Endothelial cell of umbilical vein (primary cell): ENCODE data around the gene INSRR. TPM values are rescaled to one million over a fixed set of nuclear protein-coding genes. Genes with fewer than 3 reads are reported as not detected.

ENCODE experiments used
- BruUV-seq: library from RNA; stranded (reverse); fragments of 400-500 nt; replicated peaks from 2 replicates; lab custom pipeline; 2021; lab: Mats Ljungman, UMichigan
- CTCF ChIA-PET: fragments of 300-600, 350-600 bp; sonication (Branson Sonifier 250); formaldehyde crosslinking; loops from one replicate; lab custom pipeline; 2021; ENCODE audit warnings: antibody characterized with exemption, inconsistent platforms; lab: Charles Lee
- POLR2A ChIA-PET: fragments of 300-600, 350-600 bp; sonication (Branson Sonifier 250); formaldehyde crosslinking; loops from one replicate; lab custom pipeline; 2021; ENCODE audit warnings: antibody characterized with exemption, inconsistent platforms; lab: Charles Lee
- DNase-seq: peaks from one replicate; pipeline ENCODE4 v3.0.0-alpha.2; 2011; ENCODE audit warnings: low read depth, low spot score
- FAIRE-seq: peaks from 2 replicates; lab custom pipeline; 2011; peaks lifted over from hg19 to GRCh38; lab: Jason Lieb, UNC
- H2AFZ ChIP-seq: 2 replicates; pipeline ENCODE4 v1.6.0; 2012; ENCODE audit warnings: low read depth, low read length, control low read depth, inconsistent platforms
- H3K27ac ChIP-seq: 2 replicates; pipeline ENCODE4 v1.5.1; 2011; ENCODE audit warnings: low read depth, mild to moderate bottlenecking, control low read depth, low read length, moderate library complexity; ENCODE audit not compliant: insufficient read depth
- H3K27me3 ChIP-seq, 2 experiments: 2 replicates each; pipeline versions ENCODE4 v1.6.0 to v1.6.1; 2011; ENCODE audit warnings: low read length in 2 of 2, mixed read lengths in 1 of 2; ENCODE audit not compliant: control insufficient read depth in 2 of 2, insufficient read depth in 2 of 2
- H3K36me3 ChIP-seq, 2 experiments: 2 replicates in 1 of 2; 3 replicates in 1 of 2; pipeline ENCODE4 v1.5.1; 2011; ENCODE audit warnings: low read length in 2 of 2, mild to moderate bottlenecking in 1 of 2, moderate library complexity in 1 of 2; ENCODE audit not compliant: control insufficient read depth in 2 of 2, insufficient read depth in 2 of 2; ENCODE audit errors: extremely low read depth in 1 of 2
- H3K4me1 ChIP-seq: 3 replicates; pipeline ENCODE4 v1.5.1; 2011; ENCODE audit warnings: mild to moderate bottlenecking, low read length; ENCODE audit not compliant: control insufficient read depth, insufficient read depth; ENCODE audit errors: extremely low read depth
- H3K4me2 ChIP-seq: 2 replicates; pipeline ENCODE4 v1.6.1; 2011; ENCODE audit warnings: low read length, control low read depth, mixed read lengths; ENCODE audit not compliant: insufficient read depth
- H3K4me3 ChIP-seq, 3 experiments: fragments of 200-600 bp in 1 of 3; sonication (generic), shearing (Covaris generic) in 1 of 3; replicated peaks in 1 of 3; 2 replicates each; pipeline ENCODE4 v1.5.1; 2011 to 2016; ENCODE audit warnings: control low read depth in 3 of 3, low read length in 3 of 3, mild to moderate bottlenecking in 2 of 3, inconsistent platforms in 1 of 3, low read depth in 1 of 3, moderate library complexity in 1 of 3; ENCODE audit not compliant: insufficient read depth in 1 of 3
- H3K79me2 ChIP-seq: 2 replicates; pipeline ENCODE4 v1.6.0; 2012; ENCODE audit warnings: low read length, inconsistent platforms; ENCODE audit not compliant: control insufficient read depth, insufficient read depth
- H3K9ac ChIP-seq: replicated peaks from 2 replicates; pipeline ENCODE3; 2011; ENCODE audit warnings: low read length, control low read depth; ENCODE audit not compliant: insufficient read depth; ENCODE audit errors: extremely low read depth
- H3K9me1 ChIP-seq: replicated peaks from 3 replicates; pipeline ENCODE4 v1.6.0; 2011; ENCODE audit warnings: mild to moderate bottlenecking, low read length; ENCODE audit not compliant: control insufficient read depth, insufficient read depth; ENCODE audit errors: extremely low read depth
- H3K9me3 ChIP-seq: replicated peaks from 2 replicates; pipeline ENCODE4 v1.5.1; 2012; ENCODE audit warnings: low read length, inconsistent platforms; ENCODE audit not compliant: control insufficient read depth, insufficient read depth
- H4K20me1 ChIP-seq: replicated peaks from 2 replicates; pipeline ENCODE3; 2011; ENCODE audit warnings: mild to moderate bottlenecking, low read length; ENCODE audit not compliant: control insufficient read depth, insufficient read depth; ENCODE audit errors: extremely low read depth
- EZH2 ChIP-seq: IDR thresholded peaks from 2 replicates; pipeline ENCODE4 v1.6.1; 2012; ENCODE audit warnings: borderline replicate concordance, low read depth, mild to moderate bottlenecking, moderate library complexity, low read length, inconsistent platforms; ENCODE audit not compliant: severe bottlenecking
- FOS ChIP-seq: IDR thresholded peaks from 2 replicates; pipeline ENCODE4 v1.6.1; 2011; ENCODE audit warnings: mild to moderate bottlenecking, low read length, moderate library complexity, borderline replicate concordance; ENCODE audit not compliant: insufficient read depth
- GATA2 ChIP-seq: IDR thresholded peaks from 2 replicates; pipeline ENCODE4 v1.7.0; 2011; ENCODE audit warnings: low read depth, mild to moderate bottlenecking, moderate library complexity, mixed read lengths, low read length; ENCODE audit not compliant: insufficient read length, insufficient read depth
- JUN ChIP-seq: IDR thresholded peaks from 2 replicates; pipeline ENCODE4 v1.6.1; 2011; ENCODE audit warnings: borderline replicate concordance, low read depth; ENCODE audit not compliant: insufficient read length, insufficient read depth
- MYC ChIP-seq: IDR thresholded peaks from one replicate; pipeline ENCODE4 v1.6.1; 2011; ENCODE audit warnings: mild to moderate bottlenecking, low read depth, low read length
- POLR2A ChIP-seq: IDR thresholded peaks from 2 replicates; pipeline ENCODE4 v1.6.1; 2012; ENCODE audit warnings: low read depth, mild to moderate bottlenecking, control low read depth, low read length
- POLR2AphosphoS5 ChIP-seq: IDR thresholded peaks from 2 replicates; pipeline ENCODE4 v1.6.1; 2012; ENCODE audit warnings: low read depth, mild to moderate bottlenecking, control low read depth, low read length, moderate library complexity; ENCODE audit not compliant: insufficient read depth
- dilution Hi-C: fragments of 300-500 bp; cut with MboI; formaldehyde crosslinking; loops from one replicate; pipeline ENCODE4 v1.15.0; 2019; ENCODE audit warnings: low sequenced_read_pairs; ENCODE audit not compliant: extremely low pct_ligation_motif_present
- intact Hi-C: fragments of 100-400 bp; cut with micrococcal nuclease; formaldehyde crosslinking; loops from one replicate; pipeline ENCODE4 v1.10.0; 2022
- polyA plus RNA-seq, 4 experiments: library from polyadenylated mRNA; depleted of rRNA in 3 of 4; stranded (reverse) in 3 of 4; unstranded in 1 of 4; fragments of >200 nt; gene quantifications; 2 replicates each; pipeline versions ENCODE4 v1.2.1 to v1.2.3, GENCODE V29; 2011 to 2012; ENCODE audit warnings: missing spikeins in 1 of 4
- total RNA-seq: library from RNA; stranded (reverse); gene quantifications from 2 replicates; pipeline ENCODE4 v1.2.3, GENCODE V29; 2021
- TF ChIP-seq, protein P1 (sequence below): IDR thresholded peaks from 2 replicates; pipeline ENCODE4 v1.6.1; 2011; ENCODE audit not compliant: insufficient read depth, insufficient read length
- TF ChIP-seq, protein P2 (sequence below), 2 donors: IDR thresholded peaks; 1 replicate in 1 of 2; 2 replicates in 1 of 2; pipeline ENCODE4 v1.5.1; 2011; ENCODE audit warnings: low read length in 2 of 2, mild to moderate bottlenecking in 2 of 2, moderate library complexity in 2 of 2, control low read depth in 1 of 2, inconsistent platforms in 1 of 2, low read depth in 1 of 2; ENCODE audit not compliant: insufficient read depth in 1 of 2; ENCODE audit errors: extremely low read depth in 1 of 2

Gene INSRR
- total and polyA plus RNA-seq, 2 donors (not counting 3 experiments of a cell fraction or from before 2014, with no cell fraction given), result not detected

DNA sequence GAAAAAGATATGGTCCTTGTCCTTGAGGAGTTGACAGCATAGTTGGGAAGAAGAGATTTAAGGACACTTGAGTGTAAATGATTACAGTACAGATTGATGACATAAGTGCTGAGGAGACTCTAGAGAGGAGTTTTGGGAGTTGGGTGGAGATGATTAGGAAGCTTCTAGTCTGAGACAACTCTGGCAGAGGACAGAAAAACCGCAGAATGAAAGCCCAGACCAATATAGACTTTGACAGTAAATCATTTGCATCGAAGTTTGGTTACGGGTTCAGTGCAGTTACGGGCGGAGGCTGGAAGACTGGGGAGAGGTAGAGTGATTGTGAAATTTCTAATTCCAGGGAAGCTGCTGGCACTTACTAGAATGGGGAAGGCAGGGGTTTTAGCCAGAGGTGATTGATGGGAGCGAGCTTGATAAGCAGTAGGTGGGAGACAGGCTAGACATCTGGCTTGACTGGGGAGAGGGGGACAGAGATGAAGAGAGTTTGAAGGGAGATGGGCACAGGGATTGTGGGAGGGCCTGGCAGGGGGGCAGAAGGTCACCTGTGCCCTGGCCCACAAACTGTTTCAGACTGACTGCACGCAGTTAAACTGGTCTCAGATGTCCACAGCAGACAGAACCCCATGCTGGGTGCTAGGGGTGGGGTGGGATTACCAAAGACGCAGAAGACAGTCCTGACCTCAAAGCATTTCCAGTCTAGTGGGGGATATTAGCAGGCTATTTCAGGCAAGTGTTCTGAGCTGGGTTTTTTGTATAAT, 62.4 kb downstream of the INSRR start:
- H2AFZ ChIP-seq, result no peak overlapping the region
- peaks cover 33 to 49% of the 10 kb centered on the region in 2 experiments for H3K36me3 ChIP-seq
- H3K4me1 ChIP-seq, result no peaks in the 10 kb centered on the region
- H3K27ac ChIP-seq, result no peak overlapping the region
- dilution Hi-C loops, result no loop called here
- BruUV-seq, result no TSS peak
- intact Hi-C loops, result loop anchor here (1.0 kb wide), 4 partner anchors 64 to 131 kb away; partner anchors contain the start of gene NTRK1
- no peaks in the 10 kb centered on the region for H3K9me3 ChIP-seq
- H4K20me1 ChIP-seq, result no peaks in the 10 kb centered on the region
- CTCF ChIA-PET, result interaction anchor here (0.9 to 5.6 kb wide), 15 partner anchors 9 to 131 kb away, joined by 3 to 125 read pairs (median 6); partner anchors contain the start of genes INSRR, ISG20L2, METTL25B and NTRK1
- POLR2A ChIA-PET, result no interaction called here
- no peaks in the 10 kb centered on the region for H3K79me2 ChIP-seq
- DNase-seq, result no peak
- H3K9me1 ChIP-seq, result no peaks in the 10 kb centered on the region
- H3K27me3 ChIP-seq, result no peaks in the 10 kb centered on the region
- FAIRE-seq, result no peak
- no peak overlapping the region for H3K4me3 ChIP-seq
- TF ChIP-seq, protein P1, sequence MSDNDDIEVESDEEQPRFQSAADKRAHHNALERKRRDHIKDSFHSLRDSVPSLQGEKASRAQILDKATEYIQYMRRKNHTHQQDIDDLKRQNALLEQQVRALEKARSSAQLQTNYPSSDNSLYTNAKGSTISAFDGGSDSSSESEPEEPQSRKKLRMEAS, result no peak
- TF ChIP-seq GATA2, result no peak
- TF ChIP-seq POLR2A, result no peak
- no peak for TF ChIP-seq POLR2AphosphoS5
- no peak for TF ChIP-seq FOS
- TF ChIP-seq MYC, result no peak
- TF ChIP-seq EZH2, result no peak
- TF ChIP-seq JUN, result no peak
- TF ChIP-seq, protein P2, sequence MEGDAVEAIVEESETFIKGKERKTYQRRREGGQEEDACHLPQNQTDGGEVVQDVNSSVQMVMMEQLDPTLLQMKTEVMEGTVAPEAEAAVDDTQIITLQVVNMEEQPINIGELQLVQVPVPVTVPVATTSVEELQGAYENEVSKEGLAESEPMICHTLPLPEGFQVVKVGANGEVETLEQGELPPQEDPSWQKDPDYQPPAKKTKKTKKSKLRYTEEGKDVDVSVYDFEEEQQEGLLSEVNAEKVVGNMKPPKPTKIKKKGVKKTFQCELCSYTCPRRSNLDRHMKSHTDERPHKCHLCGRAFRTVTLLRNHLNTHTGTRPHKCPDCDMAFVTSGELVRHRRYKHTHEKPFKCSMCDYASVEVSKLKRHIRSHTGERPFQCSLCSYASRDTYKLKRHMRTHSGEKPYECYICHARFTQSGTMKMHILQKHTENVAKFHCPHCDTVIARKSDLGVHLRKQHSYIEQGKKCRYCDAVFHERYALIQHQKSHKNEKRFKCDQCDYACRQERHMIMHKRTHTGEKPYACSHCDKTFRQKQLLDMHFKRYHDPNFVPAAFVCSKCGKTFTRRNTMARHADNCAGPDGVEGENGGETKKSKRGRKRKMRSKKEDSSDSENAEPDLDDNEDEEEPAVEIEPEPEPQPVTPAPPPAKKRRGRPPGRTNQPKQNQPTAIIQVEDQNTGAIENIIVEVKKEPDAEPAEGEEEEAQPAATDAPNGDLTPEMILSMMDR (IDR thresholded peaks at IDR 0.05; ENCODE audit: extremely low read depth in 1 of 2, insufficient read depth in 1 of 2, low read depth in 1 of 2, low read length in 2 of 2), result no peak
- no peak overlapping the region for H3K9ac ChIP-seq
- H3K4me2 ChIP-seq, result no peak overlapping the region
